ENCODE measurements around the gene VAC14. TPM values are rescaled to one million over a fixed set of nuclear protein-coding genes. Genes with fewer than 3 reads are reported as not detected.

The VAC14 gene
- polyA plus RNA-seq, 4 donors, result 39.1 to 48.3 (median 39.5) TPM

- DNase-seq (ENCODE audit: low read depth in 4 of 4, low spot score in 3 of 4), result no peak
These were observed 103.9 kb downstream of the VAC14 start for GRCh38 chr16:70696952-70697593.

- DNase-seq (ENCODE audit: low read depth in 4 of 4, low spot score in 3 of 4), result no peak
These were observed 104.6 kb downstream of the VAC14 start for GRCh38 chr16:70696355-70696754.

DNA sequence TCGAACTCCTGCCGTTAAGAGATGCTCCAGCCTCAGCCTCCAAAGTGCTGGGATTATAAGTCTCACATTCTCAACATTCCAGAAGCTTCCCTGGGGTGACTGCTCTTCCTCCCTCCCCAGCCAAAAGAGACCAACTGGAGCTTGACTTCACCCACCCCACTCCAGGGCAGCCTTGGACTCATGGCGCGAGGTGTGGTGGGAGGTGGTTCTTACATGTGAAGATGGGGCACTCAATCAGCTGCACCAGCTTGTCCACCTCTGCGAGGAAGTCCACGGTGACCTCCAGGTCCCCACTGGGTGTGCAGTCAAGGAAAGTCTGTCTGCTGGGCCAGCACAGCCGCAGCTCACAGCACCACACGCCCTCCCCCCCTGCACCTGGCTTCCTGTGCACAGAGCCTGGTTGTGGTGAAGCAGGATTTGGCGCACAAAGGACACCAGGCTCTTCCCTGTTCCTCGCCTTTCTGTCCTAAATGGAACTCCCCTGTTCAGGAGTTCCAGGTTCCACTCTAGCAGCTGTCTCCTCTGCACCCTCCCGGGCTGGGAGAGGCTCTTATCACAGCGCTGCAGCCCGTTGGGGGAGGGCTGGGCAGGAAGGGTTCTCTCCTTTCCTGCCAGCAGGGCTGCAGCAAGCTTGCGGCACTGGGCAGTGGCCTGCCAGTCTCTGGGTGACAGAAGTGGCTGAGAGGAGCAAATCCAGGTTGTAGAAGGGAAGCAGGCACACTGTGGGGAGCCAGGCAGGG lies 105.5 kb downstream of the VAC14 start:
- DNase-seq (ENCODE audit: low read depth in 4 of 4, low spot score in 3 of 4), result no peak

- no peak for DNase-seq (ENCODE audit: low read depth in 4 of 4, low spot score in 3 of 4)
These were observed 106.1 kb downstream of the VAC14 start for GRCh38 chr16:70694868-70695218.

DNA sequence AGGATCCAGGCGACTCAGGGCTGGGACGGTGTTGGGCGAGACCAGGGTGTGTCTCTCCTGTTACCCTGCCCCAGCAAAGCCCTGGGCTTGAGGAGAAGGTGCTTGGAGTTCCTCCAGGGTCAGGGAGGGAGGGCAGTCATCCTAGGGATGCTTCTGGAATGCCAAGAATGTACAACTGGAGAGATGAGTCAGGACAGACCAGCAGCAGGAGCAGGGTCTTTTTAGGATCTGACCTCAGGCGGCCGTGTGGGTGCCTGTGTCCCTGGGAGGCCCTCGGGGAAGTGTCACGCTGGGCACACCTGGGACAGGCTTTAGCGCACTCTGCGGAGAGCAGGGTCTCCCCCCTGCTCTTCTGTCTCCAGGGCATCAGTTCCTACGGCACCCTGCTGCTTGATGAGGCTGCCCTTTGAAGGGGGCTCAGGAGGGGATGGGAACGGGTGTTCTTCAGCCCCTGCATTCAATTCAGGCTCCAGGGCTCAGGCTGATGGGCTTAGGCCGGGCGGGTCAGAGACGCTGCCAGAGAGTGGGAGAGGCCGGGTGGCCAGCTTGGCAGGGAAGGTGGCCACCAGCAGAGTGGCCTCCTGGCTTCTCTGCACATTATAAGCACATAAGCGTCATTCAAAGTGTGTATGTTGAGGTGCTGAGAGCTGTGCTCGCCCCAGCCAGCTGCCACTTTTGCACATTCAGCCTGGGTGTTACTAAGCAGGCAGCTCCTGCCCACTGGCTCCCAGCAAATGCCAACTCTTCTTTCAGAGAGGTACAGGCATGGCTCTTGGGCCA lies 106.7 kb downstream of the VAC14 start:
- no peak for DNase-seq (ENCODE audit: low read depth in 4 of 4, low spot score in 3 of 4)

- no peak for DNase-seq (ENCODE audit: low read depth in 4 of 4, low spot score in 3 of 4)
These were observed 107.9 kb downstream of the VAC14 start for GRCh38 chr16:70692873-70693671.

GRCh38 chr16:70692130-70692872 lies 108.7 kb downstream of the VAC14 start:
- DNase-seq (ENCODE audit: low read depth in 4 of 4, low spot score in 3 of 4), result no peak

- no peak for DNase-seq (ENCODE audit: low read depth in 4 of 4, low spot score in 3 of 4)
These were observed 109.5 kb downstream of the VAC14 start for GRCh38 chr16:70691223-70692129.

DNA sequence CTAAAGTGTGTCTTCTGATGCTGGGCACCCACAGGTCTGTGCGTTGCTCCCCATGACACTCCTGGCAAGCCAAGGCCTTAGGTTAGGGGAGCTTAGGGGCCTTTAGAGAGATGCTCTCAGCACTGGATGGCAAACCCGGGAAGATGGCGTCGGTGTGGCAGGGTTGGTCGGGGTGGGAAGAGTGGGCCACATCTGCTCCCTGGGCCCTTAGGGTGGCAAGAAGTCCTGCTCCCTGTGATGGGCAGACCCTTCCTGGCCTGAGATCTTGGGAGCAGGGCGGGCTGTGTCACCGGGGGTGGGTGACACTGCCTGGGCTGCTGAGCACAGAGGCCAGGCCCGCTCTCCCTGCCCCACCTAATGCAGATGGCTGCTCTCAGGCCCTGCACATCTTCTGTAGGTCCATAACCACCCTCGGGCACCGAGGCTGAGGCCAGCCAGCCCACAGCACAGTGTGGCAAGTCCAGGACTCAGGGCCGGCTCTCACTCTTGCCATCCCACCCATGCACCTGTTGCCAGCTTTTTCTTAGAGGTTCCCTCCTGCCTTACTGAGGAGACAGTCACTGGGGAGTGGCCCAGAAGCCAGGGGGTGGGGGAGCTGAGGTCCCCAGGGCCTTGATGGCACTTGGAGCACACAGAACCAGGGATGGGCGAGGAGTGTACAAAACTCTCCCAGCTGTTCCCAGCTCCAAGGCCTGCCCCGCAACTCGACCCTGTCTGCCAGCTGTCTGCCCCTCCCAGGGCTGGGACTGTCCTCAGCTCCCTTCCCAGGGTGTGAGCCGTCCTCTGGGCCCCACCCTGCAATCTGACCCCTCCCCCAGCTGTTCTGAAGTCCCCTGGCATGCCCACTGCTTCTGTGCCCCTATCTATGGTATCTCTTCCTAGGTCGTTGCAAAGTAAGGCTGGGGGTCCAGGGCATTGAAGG lies 110.7 kb downstream of the VAC14 start:
- DNase-seq (ENCODE audit: low read depth in 4 of 4, low spot score in 3 of 4), result no peak

GRCh38 chr16:70689035-70689969 lies 111.7 kb downstream of the VAC14 start:
- no peak for DNase-seq (ENCODE audit: low read depth in 4 of 4, low spot score in 3 of 4)

DNA sequence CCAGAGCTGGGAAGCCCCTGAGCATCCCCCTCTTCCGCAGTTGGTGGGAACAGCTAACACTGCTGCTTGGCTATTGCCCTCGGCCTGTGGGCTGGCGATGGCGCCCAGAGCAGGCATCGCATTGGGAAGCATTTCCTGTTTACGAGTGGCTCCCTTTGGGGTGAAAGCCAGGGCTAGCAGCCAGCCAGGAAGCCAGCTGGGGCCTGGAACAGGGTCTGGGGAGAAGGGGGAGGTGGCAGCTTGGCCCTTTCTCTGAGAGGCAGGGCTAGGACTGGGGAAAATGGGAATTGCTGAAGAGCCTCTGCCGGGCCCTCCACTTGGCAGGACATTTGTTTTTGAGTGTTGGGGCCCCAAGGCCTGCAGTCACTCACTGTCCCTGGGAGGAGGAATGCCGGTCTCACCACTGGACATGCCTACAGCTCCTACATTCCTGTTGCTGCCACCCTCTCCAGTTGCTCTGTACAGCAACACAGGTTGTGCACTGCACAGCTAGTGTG lies 112.7 kb downstream of the VAC14 start:
- DNase-seq (ENCODE audit: low read depth in 4 of 4, low spot score in 3 of 4), result no peak

DNA sequence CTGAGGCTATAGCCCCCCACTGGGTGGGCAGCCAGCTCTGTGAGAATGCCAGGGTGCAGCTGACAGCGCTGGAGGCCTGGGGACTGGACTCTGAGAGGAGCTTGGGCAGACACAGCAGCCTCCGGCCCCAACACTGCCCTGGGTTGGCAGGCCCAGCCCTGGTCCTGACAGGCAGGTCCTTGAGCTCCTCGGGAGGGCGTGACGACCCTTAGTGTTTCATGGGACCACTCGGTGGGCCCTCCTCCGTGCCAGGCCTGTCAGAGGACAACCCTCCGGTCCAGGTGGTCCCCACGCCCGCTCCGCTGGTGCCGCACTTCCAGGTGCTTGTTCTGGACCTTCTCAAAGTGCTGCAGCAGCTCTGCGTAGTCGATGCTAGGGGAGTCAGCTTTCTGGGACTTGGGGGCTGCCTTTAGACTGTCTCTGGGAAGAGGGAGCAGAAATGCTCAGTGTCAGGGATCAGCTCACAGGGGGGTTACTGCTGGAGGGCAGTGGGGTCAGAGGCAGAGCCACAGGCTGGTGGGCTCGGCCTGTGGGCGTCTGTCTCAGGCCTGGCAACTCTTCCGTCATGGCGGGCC lies 113.2 kb downstream of the VAC14 start:
- DNase-seq (ENCODE audit: low read depth in 4 of 4, low spot score in 3 of 4), result no peak

- no peak for DNase-seq (ENCODE audit: low read depth in 4 of 4, low spot score in 3 of 4)
These were observed 113.9 kb downstream of the VAC14 start for GRCh38 chr16:70687102-70687511.

DNA sequence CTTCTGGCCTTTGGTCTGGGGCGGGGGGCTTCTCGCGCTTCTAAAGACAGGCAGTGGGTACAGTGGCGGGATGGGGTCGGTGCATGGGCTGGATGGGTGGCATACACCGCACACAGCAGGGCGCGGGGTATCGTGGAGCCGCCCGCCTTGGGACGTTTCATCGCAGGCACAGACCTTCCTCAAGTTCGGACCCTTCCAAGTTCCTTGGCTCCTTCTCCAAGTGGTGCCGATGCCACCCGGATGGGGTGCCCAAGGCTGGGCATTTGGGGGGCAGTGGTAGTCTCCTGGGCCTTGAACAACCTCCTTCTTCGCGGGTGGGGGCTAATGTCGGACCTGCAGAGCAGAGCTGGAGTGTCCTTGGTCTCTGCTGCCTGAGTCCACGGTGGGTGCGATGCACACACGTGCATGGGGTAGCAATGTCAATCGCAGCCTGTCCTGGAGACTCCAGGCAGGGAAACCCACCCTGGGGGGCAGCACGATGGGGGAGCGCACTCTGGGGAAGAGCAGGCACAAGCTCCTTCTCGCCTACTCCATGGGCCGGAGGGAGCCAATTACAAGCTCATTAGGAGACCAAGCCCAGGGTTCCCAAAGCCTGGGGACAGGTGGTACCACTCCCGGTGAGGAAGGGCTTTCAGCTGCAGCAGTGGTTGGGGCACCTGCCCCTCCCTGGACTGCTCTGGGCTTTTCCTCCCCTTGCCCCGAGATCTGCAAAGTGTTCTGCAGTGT lies 114.4 kb downstream of the VAC14 start:
- DNase-seq (ENCODE audit: low read depth in 4 of 4, low spot score in 3 of 4), result no peak

DNA sequence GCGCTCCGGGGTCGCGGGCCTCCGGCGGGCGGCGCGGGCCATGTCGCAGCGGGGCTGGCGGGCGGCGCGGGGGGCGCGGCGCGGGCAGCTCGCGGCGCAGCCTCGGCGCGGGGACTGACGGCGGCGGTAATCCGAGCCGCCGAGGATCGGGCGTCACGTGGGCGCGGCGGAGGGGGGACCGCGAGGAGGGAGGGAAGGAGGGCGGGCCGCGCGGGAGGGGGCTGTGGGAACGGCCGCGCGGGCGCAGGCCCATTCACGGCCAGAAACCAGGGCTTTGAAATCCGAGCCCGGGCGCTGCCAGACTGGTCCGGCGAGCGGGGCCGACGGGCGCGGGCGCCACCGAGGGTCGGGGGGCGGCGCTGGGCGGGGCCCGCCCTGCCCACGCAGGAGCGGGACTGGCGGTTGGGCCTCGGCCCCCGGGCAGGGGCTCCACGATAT lies 115.0 kb downstream of the VAC14 start, which contains the start of gene MTSS2:
MTSS2 (minus strand) TSS at position 116 of the 438 bp plus-strand sequence. CDS start 262 bp downstream, outside the sequence.
- peak; percentile 71 to 81 (median 78) for DNase-seq (ENCODE audit: low read depth in 4 of 4, low spot score in 3 of 4)
